WI38 (cell line): ENCODE measurements around the gene TTLL12.

ENCODE experiments used
- H3K4me3 ChIP-seq: 2 replicates; pipeline ENCODE4 v1.5.1; 2011; ENCODE audit warnings: low read depth, mild to moderate bottlenecking, control low read depth, low read length
- TF ChIP-seq, protein P1 (sequence below): IDR thresholded peaks from 2 replicates; pipeline ENCODE4 v1.5.1; 2012; ENCODE audit warnings: low read depth, mild to moderate bottlenecking, control low read depth, low read length

TTLL12 gene

DNA sequence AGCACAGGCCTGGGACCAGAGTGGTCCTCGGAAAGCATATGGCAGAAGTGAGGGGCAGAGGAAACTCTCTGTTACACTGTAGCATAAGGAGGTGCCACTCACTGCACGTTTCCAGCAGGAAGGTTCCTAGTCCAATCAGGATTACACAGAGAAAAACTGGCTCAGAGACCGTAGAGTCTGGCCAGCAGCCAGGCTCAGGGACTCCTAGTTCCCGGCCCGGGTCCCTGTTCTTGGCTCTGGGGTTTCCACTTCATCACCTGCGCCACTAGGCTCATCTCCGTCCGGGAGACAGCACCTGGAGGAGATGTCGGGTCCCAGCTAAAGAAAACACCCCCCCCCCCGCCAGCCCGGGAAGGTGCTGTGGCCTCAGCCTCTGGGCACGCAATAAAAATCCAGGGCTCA, 1.1 kb downstream of the TTLL12 start:
- H3K4me3 ChIP-seq: peak overlapping the region; percentile 74
- TF ChIP-seq, protein P1, sequence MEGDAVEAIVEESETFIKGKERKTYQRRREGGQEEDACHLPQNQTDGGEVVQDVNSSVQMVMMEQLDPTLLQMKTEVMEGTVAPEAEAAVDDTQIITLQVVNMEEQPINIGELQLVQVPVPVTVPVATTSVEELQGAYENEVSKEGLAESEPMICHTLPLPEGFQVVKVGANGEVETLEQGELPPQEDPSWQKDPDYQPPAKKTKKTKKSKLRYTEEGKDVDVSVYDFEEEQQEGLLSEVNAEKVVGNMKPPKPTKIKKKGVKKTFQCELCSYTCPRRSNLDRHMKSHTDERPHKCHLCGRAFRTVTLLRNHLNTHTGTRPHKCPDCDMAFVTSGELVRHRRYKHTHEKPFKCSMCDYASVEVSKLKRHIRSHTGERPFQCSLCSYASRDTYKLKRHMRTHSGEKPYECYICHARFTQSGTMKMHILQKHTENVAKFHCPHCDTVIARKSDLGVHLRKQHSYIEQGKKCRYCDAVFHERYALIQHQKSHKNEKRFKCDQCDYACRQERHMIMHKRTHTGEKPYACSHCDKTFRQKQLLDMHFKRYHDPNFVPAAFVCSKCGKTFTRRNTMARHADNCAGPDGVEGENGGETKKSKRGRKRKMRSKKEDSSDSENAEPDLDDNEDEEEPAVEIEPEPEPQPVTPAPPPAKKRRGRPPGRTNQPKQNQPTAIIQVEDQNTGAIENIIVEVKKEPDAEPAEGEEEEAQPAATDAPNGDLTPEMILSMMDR: no peak

DNA sequence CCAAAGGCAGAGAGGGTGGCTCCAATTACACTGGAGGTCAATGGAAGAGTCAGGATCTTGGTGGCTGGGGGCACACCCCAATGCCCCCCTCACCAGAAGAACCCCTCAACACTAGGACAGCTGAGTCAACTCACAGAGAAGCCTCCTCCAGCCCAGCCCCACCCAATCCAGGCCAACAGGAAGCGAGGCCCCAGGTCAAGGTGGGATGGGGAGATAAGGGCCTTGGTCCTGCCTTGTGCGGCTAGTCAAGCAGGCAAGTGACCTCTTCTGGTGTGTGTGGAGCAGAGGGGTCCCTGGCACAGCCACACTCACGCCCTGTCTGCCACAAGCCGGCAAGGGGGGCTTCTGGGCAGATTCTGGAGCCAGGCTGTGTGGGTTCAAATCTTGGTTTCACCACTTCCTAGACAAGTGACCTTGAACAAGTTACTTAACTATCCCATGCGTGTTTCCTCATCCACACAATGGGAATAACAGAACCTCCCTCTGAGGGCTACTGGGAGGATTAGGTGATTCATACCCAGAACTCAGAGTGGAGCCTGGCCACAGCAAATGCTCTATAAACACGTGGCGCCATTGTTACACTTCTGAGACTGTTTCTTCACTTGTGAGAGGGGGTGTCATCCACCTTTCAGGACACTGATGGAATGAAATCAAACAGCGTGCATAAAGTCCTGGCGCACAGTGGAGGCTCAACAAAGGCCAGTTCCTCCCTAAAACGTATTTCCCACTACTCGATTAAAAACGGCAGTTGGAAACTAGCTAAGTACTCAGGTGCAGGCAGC, 3.2 kb downstream of the TTLL12 start:
- TF ChIP-seq, protein P1: no peak

DNA sequence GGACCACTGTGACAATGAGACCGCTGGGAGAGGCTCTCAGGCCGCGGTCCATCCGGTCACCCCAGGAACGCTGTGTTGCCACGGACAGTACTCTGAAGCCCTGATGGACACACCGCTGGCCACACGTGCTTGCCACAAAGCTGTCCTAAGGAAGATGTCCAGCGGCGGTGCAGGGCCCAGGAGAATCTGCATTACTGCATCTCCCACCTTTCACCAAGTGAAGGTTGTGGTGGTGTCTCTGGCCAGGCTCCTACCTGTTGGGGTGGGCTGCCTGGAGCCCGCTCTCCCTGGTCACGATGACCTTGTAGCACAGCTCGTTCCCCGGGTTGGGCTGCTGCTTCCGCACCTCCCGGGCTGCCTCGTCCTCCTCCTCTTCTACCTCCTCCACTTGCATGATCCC, 4.2 kb downstream of the TTLL12 start:
- H3K4me3 ChIP-seq: no peak overlapping the region
- TF ChIP-seq, protein P1: no peak

More for the DNA sequence above, 3.2 kb downstream of the TTLL12 start:
- no peak overlapping the region for H3K4me3 ChIP-seq

DNA sequence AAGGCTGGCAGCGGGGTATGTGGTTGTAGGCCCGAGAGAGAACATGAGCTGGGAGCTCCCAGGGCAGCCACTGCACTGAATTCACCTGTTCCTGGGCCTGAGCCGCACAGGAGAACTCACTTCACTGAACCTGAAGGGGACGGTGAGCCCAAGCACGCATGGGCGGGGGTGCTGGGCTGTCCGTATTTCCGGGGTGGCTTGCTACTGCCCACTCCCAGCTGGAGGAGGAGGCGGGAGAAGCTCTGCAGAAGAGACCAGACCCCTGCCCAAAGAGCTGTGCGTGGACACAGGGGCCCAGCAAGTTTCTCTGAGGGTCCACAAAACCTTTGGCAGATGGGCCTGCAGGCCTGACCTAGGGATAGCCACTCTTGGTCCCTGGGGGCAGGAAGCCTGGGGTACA, 4.8 kb downstream of the TTLL12 start:
- TF ChIP-seq, protein P1: no peak
- no peak overlapping the region for H3K4me3 ChIP-seq

DNA sequence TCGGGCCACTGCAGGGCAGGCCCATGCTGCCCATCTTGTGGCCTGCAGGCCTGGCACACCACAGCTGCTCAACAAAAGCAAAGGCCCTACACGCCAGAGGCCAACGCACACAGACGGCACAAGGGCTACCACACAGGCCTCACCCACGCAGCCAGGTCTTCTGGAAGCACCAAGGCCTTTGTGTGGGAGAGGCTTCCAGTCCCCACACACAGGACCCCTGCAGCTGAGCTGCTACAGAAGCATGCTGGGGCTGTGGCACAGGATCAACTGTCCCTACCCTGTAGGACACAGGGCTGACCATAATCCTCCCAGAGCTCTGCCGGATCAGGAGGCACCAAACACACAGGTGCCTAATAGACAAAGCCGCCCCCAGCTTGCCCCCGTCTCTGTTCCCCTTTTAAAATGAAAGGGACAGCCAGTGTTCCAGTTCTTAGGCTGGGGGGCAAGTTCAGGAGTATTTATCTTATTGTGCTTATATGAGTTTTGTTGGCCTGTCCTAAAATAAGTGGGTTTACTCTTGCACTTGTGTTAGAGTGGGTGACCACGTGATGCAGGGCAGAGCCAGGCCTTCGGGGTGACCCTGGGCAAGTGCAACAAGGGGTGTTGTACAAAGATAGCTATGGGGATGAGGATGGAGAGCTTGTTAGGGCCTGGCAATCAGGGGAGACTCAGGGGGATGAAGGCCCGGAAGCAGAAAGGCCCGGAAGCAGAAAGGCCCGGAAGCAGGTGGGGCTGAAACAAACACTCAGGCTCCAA, 5.4 kb downstream of the TTLL12 start:
- no peak overlapping the region for H3K4me3 ChIP-seq
- TF ChIP-seq, protein P1: no peak

DNA sequence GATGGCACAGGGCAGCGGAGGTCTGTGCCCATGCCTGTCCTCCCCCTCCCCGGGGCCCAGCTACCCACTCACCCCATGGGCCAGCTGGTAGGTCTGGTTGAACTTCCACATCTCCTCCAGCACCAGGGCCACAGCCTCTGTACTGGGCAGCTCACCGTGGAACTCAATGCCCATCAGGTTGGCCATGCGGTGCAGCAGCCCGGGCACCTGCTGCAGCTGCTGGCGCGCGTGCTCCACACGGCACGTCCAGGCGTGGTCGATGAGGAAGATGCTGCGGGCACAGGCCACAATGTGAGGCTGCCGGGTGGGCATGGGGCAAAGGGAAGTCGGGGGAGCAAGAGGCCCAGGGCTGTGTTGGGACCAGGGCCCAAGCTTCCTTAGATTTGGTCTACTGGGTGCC, 6.3 kb downstream of the TTLL12 start:
- TF ChIP-seq, protein P1: no peak
- no peak overlapping the region for H3K4me3 ChIP-seq

DNA sequence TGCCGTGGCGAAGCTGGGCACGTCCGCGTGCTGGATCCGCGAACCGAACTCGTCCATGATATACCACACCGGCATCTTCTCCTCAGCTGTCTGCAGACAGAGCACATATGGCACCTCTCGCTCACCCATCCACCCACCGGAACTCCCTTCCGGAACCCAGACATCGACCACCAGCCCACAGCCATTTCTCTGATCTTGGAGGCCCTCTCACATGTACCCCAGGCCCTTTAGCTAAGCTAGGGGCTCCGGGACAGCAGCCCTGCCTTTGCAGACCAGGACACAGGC, 7.1 kb downstream of the TTLL12 start:
- H3K4me3 ChIP-seq: no peak overlapping the region
- TF ChIP-seq, protein P1: no peak
